IPS-18c (cell line): ENCODE measurements around the gene ADAMTS20.
"Not testable (repeated sequence)": the region's sequence is repeated elsewhere in the genome, so short reads cannot be mapped to it uniquely, and the experiment has no call there.

Source experiments
- H3K4me3 ChIP-seq: 2 replicates; pipeline ENCODE4 v1.7.0; 2013; ENCODE audit warnings: low read depth, mild to moderate bottlenecking, low read length, moderate library complexity; ENCODE audit not compliant: insufficient read depth
- H3K9me3 ChIP-seq: one replicate; pipeline ENCODE4 v1.6.1; 2013; ENCODE audit warnings: mild to moderate bottlenecking, low read length, moderate library complexity; ENCODE audit not compliant: control insufficient read depth, insufficient read depth

ADAMTS20 gene

DNA sequence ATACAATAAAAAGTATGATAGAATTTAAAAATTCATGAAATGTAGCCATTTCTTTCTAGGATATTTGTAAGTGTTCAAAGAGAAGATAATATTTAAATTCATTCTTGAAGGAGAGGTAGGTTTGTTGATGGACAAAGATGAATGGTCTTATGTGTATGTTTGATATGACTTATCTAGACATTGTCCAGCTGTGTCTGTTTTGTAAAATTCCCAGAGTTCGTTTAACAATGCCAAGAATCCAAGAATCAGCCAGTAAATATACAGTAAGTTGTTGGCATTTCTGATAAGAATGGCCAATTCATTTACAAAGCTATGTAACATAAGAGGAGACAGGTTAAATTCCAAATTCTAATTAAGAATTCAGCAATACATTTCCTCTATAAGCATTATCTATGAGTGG, 150.9 kb downstream of the ADAMTS20 start:
- Histone ChIP-seq H3K9me3 (no peaks in the 10 kb centered on the region), H3K4me3 (no peak overlapping the region)

DNA sequence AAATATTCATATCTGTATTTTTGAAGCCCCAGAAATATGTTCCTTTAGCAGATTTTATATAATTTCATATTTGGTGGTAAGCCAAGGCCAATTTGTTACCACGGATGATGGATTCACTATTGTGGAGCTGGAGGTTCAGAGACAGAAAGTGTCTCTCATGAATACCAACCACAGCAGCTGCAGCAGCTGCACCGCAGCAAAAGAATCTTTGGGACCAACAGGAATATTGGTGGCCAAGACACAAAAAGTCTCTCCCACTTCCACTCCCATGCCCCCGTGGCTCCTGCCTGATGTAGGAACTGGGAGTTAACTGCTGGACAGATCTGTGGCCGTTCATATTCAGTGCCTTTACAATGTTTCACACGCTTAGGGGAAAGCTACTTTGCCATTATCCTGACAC, 155.3 kb downstream of the ADAMTS20 start:
- no peaks in the 10 kb centered on the region for H3K9me3 ChIP-seq
- H3K4me3 ChIP-seq = no peak overlapping the region

DNA sequence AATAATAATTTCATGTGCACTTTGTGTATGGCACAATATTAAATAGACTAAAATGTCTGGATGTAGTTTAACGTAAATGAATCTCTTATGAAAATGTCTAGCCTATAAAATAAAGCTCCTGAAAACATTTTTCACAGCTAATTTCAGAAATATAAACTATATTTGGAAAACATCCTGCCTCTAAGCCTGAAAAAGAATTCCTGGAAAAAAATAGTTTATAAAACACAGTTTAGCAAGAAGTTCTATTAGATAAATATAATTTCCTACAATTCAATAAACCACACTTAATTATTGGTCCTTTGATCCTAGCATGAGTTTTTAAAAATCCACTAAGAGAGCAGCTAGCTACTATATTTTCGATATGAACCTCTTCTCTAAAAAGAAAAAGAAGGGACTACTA, 159.9 kb downstream of the ADAMTS20 start:
- H3K4me3 ChIP-seq = no peak overlapping the region

DNA sequence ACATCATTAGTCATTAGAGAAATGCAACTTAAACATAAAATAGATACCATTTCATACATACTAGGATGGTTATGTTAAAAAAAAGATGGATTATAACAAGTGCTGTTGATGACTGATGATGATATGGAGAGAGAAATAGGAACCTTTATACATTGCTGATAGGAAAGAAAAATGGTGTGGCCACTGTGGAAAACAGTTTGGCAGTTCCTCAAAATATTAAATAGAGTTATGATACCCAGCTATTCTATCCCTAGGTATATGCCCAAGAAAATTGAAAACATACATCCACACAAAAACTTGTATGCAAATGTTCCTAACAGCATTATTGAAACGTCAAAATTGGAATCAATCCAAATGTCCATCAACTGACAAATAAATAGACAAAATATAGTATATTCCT, 170.1 kb downstream of the ADAMTS20 start:
- H3K4me3 ChIP-seq = no peak overlapping the region
- H3K9me3 ChIP-seq = no peaks in the 10 kb centered on the region

More for the DNA sequence above, 159.9 kb downstream of the ADAMTS20 start:
- H3K9me3 ChIP-seq = no peaks in the 10 kb centered on the region

DNA sequence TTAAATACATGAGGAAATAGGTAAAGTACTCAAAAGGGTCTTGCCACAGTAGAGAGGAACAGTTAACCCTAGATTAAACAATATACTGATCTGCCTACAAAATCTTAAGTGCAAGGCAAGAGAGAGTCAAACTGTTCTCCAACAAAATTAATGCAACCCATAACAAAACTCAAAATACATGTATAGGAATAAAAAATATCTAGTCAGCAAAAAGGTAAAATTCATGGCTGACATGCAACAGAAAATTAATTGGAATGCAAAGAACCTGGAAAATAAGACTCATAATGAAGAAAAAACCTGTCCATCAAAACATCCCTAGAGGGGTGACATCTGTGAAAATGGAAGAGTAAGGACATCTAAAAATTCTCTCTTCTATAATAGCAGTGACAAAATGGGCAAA, 173.6 kb downstream of the ADAMTS20 start:
- H3K4me3 ChIP-seq = no peak overlapping the region
- no peaks in the 10 kb centered on the region for H3K9me3 ChIP-seq

DNA sequence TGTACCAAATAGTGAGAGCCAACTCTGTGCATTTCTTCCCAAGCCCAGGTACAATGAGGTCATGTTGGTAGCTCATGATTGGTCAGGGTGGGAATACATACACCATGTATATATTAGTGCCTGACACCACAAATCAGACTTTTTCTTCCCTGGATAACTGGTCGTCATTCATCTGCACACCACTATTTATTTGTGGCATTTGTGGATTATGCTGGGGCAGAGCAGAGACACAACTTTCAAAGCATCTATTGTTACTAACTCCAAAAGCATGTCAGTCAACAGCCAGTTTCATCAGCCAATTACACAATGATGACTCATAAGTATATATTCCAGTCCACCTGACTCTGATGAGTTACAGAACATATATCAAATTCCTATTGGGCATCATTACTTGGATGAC, 181.7 kb downstream of the ADAMTS20 start:
- H3K9me3 ChIP-seq = no peaks in the 10 kb centered on the region
- no peak overlapping the region for H3K4me3 ChIP-seq

DNA sequence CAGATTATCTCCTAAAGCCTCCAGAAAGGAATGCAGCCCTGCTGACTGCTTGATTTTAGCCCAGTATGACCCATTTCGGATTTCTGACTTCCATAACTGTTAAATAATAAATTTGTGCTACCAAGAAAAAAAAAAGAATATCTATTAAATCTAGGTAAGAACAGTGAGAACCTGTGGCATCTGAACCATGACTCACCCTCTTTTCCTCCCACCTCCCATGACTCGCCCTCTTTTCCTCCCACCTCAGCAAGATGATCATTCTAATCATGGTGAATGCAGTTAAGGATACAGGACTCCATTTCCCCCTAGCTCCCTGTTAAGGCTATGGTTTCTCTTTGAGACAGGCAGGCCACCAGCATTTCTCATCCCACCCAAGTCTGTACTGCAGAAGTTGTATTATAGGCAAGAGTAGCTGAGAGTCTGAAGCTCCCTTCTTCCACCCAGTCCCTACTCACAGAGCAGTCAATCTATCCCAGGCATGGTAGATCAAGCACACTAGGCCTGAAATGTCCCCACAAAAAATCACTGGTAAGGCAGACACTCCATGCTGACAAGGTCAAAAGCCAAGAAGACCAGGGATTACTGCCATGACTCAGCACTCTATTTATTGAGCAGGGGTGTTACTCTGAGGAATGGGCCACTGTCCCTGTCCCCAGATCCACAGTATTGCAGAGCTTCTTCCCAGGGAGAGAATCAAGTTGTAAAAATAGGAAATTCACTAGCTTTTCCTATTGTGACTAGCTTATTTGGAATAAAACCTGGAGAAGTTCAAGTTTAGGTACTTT, 188.9 kb downstream of the ADAMTS20 start:
- H3K9me3 ChIP-seq = no peaks in the 10 kb centered on the region
- H3K4me3 ChIP-seq = no peak overlapping the region

DNA sequence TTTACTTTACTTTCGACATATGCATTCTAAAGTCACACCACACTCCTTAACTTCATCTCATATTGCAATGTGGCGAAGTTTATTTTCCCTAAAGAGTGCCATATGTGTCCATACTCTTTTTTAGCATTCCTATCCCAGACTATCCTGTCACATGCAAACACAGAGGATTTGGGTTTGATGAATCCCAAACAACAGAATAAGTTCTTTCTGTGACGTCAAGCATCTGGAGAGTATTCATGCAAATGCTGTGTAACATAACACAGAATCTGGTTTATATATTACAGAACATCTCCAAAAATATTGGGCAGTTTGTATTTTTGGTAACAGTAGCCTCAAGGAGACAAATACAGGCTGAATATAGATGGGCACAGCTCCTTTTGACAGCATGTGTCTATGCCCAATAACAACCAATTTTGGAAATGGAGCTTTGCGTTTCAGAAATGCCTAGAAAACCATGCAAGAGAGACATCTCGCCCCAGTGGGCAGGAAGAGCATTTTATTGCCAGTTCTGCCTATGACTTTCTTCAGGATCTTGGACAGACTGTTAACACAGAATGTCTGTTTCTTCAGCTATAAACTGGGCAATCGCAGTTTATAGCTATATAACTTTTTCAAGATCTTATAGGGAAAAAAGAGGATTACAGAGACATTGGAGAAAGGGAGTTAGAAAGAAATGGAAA, 190.8 kb downstream of the ADAMTS20 start:
- Histone ChIP-seq H3K9me3 (no peaks in the 10 kb centered on the region), H3K4me3 (no peak overlapping the region)

DNA sequence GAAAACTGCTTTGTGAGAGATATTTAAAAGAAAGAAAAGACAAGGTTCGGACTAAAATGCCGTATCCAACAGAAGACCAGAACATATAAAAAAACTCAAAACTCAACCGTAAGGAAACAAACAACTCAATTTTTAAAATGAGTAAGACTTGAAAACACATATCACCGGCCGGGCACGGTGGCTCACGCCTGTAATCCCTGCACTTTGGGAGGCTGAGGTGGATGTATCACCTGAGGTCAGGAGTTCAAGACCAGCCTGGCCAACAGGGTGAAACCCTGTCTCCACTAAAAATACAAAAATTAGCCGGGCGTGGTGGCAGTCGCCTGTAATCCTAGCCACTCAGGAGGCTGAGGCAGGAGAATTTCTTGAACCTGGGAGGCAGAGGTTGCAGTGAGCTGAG, 192.0 kb downstream of the ADAMTS20 start:
- not testable (repeated sequence) for H3K4me3 ChIP-seq

DNA sequence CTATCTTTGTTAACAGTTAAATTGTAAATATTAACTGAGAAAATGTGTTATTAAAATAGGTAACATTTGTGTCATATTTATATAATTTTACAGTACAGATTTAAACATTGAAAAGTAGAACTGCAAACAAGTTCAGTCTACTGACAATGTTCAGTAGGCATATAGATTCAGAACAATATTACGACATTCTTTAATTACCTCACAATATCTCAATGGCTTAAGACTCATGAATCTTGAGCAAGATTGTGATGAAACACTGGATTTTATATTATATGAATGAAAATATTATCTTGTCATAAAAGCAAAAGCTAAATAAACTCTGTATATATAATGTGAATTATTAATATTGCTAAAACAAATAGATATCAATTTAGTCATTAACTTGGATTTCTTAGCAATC, 194.9 kb downstream of the ADAMTS20 start:
- H3K4me3 ChIP-seq = no peak overlapping the region
- no peaks in the 10 kb centered on the region for H3K9me3 ChIP-seq

More for the DNA sequence above, 192.0 kb downstream of the ADAMTS20 start:
- H3K9me3 ChIP-seq = not testable (repeated sequence)

DNA sequence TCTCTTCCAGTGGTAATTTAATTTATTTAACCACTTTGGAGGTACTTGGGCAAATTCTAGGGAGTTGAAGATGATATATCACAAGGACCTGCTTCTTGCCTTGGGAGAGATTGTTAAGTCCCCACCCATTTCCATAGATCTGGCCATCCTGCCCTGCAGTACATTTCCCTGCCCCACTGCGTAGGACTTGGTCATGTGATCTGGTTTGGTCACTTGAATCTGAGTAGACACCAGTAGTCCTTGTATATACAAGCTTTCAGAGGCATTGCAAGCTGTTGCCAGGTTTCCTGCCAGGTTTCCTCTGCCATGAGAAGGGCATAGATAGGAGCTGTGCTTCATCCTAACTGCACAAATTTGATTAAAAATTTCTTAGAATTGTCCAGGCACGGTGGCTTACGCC, 200.0 kb downstream of the ADAMTS20 start:
- H3K4me3 ChIP-seq = no peak overlapping the region
- H3K9me3 ChIP-seq = no peaks in the 10 kb centered on the region

DNA sequence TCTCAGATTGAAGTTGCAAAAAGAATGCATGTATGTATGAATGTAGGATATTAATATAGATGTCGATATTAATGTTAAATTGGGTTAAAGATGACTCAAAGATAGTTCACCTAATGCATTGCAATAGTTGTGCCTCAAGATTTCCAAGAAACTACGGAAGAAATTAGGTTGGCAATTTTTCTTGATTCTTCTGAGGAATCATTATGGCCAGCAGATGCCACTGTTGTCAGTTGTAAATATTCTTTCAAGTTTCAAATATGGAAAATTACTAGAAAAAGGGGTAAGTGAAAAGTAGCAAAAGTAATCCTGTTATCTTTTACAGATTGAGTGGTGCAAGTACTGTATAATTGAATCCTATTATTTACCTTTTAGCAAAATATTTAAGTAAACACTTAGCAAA, 202.1 kb downstream of the ADAMTS20 start:
- no peak overlapping the region for H3K4me3 ChIP-seq
- peaks cover 2% of the 10 kb centered on the region for H3K9me3 ChIP-seq

DNA sequence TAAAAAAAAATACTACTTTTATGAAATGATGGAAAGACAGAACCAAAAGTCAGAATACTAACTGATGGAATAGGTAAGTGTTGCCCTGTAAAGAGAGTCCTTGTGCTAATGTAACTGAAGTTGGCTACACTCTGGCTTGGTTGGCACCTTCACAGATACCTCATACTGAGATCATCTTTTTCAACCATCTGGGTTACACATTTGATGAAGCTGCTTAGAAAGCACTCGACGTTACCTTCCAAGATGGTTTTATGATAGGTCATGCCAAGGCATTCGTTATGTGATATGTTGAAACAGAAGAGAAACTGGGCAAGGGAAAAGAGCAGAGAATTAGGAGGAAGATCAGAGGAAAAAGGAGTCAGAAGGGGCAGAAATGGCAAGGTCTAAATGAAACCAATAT, 203.8 kb downstream of the ADAMTS20 start:
- Histone ChIP-seq H3K9me3 (peaks cover 5% of the 10 kb centered on the region), H3K4me3 (no peak overlapping the region)

DNA sequence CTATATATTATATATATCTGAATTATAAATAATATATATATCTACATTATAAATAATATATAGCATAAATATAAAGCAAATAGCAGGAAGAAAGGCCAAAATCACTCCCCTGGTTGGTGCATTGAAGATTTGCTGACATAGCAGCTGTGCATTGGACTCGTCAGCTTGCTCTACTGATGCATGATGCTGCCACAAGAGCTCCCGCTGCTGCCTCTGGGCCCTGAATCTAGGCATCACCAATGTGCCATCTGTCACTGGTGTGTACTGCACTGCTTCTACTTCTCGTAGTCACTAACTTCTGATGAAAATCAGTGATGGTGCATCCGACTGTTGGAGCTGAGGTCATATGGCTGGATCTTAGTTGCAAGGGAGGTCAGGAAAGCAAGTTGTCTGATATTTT, 205.0 kb downstream of the ADAMTS20 start:
- Histone ChIP-seq H3K9me3 (peaks cover 5% of the 10 kb centered on the region), H3K4me3 (no peak overlapping the region)

DNA sequence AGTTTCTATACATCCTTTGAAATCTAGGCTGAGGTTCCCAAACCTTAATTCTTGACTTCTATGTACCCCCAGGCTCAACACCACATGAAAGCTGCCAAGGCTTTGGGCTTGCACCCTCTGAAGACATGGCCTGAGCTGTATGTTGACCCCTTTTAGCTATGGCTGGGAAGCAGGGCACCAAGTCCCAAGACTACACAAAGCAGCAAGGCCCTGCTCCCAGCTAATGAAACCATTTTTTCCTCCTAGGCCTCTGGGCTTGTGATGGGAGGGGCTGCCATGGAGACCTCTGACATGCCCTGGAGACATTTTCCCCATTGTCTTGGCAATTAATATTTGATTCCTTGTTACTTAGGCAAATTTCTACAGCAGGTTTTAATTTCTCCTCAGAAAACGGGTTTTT, 207.0 kb downstream of the ADAMTS20 start:
- peaks cover 5% of the 10 kb centered on the region for H3K9me3 ChIP-seq
- H3K4me3 ChIP-seq = no peak overlapping the region

DNA sequence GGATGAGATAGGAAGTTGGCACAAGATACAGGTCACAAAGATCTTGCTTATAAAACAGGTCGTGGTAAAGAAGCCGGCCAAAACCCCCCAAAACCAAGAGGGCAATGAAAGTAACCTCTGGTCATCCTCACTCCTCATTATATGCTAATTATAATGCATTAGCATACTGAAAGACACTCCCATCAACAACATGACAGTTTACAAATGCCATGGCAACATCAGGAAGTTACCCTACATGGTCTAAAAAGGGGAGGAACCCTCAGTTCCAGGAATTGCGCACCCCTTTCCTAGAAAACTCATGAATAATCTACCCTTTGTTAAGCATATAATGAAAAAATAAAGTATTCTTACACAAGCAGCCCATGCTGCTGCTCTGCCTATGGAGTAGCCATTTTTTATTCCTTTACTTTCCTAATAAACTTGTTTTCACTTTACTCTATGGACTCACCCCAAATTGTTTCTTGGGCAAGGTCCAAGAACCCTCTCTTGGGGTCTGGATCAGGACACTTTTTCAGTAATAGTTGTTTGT, 210.2 kb downstream of the ADAMTS20 start:
- not testable (repeated sequence) for H3K9me3 ChIP-seq, H3K4me3 ChIP-seq

DNA sequence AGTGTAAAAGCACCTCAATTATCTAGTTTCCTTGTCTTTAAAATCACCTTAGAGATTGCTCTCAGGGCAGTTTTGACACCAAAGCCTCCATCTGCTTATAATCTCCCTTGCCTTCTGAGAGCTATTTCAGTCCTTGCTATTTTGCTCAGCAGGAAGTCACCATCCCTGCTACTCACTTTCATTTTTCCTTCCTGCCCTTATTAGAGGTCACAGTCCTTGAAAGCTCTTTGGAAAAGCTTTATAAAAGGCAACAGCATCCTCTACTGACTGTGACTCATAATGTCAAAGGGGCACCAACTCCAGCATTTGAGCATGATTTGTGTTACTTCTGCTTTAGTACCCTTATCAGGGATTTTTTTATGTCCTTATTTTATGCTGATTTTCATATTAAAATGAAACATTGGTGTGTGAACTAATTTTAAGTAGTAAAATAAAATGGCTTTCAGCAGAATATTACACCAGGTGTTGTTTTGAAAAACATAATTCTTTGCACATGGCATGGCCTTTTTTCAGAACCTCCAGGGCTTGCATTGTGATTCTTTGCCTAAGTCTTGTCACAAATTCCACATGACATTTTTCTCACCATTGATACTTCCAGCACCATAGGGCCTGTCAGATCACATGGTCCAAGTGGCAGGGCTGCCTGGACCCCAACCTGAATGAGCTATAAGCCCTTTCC, 213.0 kb downstream of the ADAMTS20 start:
- no peaks in the 10 kb centered on the region for H3K9me3 ChIP-seq
- no peak overlapping the region for H3K4me3 ChIP-seq
